EH (cell line): Measurements from ENCODE around the gene DUSP10.

Source experiments
- DNase-seq: peaks from one replicate; pipeline ENCODE4 v3.0.0-alpha.2; 2015; ENCODE audit warnings: low read depth

DUSP10 gene

GRCh38 chr1:221765527-221765926 is 23.6 kb upstream of the DUSP10 start:
- DNase-seq = peak; percentile 25

GRCh38 chr1:221762121-221762520 is 20.2 kb upstream of the DUSP10 start:
- no peak for DNase-seq

- no peak for DNase-seq
Observed at GRCh38 chr1:221761354-221762002, 19.6 kb upstream of the DUSP10 start.

- DNase-seq = no peak
Observed at GRCh38 chr1:221760911-221761310, 19.0 kb upstream of the DUSP10 start.

GRCh38 chr1:221759436-221759835 is 17.5 kb upstream of the DUSP10 start:
- DNase-seq = peak; percentile 74

GRCh38 chr1:221758455-221758854 is 16.6 kb upstream of the DUSP10 start:
- DNase-seq = no peak

- DNase-seq = peak; percentile 25
Observed at GRCh38 chr1:221756830-221757551, 15.1 kb upstream of the DUSP10 start.

- no peak for DNase-seq
Observed at GRCh38 chr1:221753828-221754188, 11.9 kb upstream of the DUSP10 start.

GRCh38 chr1:221751226-221751887 is 9.5 kb upstream of the DUSP10 start:
- DNase-seq = no peak

GRCh38 chr1:221748981-221749380 is 7.1 kb upstream of the DUSP10 start:
- DNase-seq = no peak

GRCh38 chr1:221747839-221748238 is 6.0 kb upstream of the DUSP10 start:
- DNase-seq = no peak

- no peak for DNase-seq
Observed at GRCh38 chr1:221743416-221744208, 1.7 kb upstream of the DUSP10 start.

GRCh38 chr1:221742555-221743415 is 896 bp upstream of the DUSP10 start:
- peak; percentile 84 for DNase-seq

- peak; percentile 73 for DNase-seq
Observed at GRCh38 chr1:221740993-221741702, 741 bp downstream of the DUSP10 start.

- peak; percentile 43 for DNase-seq
Observed at GRCh38 chr1:221740369-221740992, 1.4 kb downstream of the DUSP10 start.

GRCh38 chr1:221739677-221740025 is 2.2 kb downstream of the DUSP10 start:
- DNase-seq = no peak

- DNase-seq = no peak
Observed at GRCh38 chr1:221739018-221739676, 2.7 kb downstream of the DUSP10 start.

GRCh38 chr1:221736714-221737113 is 5.2 kb downstream of the DUSP10 start:
- DNase-seq = no peak

- DNase-seq = no peak
Observed at GRCh38 chr1:221735999-221736398, 5.9 kb downstream of the DUSP10 start.

GRCh38 chr1:221734187-221734586 is 7.7 kb downstream of the DUSP10 start:
- no peak for DNase-seq
